Tibial nerve (tissue), 4 donors: ENCODE measurements around the gene LMO7.

Experiments
- CTCF ChIP-seq, 5 experiments: fragments of 200-600 bp in 3 of 5; fragments of 450-650 bp in 2 of 5; sonication (generic) in 3 of 5; IDR thresholded peaks; one replicate each; pipeline ENCODE4 v1.5.1; 2016 to 2019; ENCODE audit warnings: antibody characterized with exemption in 5 of 5, mild to moderate bottlenecking in 3 of 5, moderate library complexity in 2 of 5
- EP300 ChIP-seq, 2 donors: sonication (generic); formaldehyde crosslinking; IDR thresholded peaks; one replicate each; pipeline ENCODE4 v1.6.1; 2017; ENCODE audit warnings: antibody characterized with exemption in 2 of 2, mild to moderate bottlenecking in 1 of 2
- POLR2A ChIP-seq, 2 donors: fragments of 450-650 bp; IDR thresholded peaks; one replicate each; pipeline ENCODE4 v1.6.1; 2017; ENCODE audit warnings: antibody characterized with exemption in 2 of 2, mild to moderate bottlenecking in 2 of 2, moderate library complexity in 2 of 2

GRCh38 chr13:75725736-75726135 lies 89.6 kb downstream of the LMO7 start:
- TF ChIP-seq CTCF (IDR thresholded peaks at IDR 0.05) (no peak), POLR2A (IDR thresholded peaks at IDR 0.05) (no peak), EP300 (IDR thresholded peaks at IDR 0.05) (no peak)
